HEK293 (cell line): ENCODE measurements around the gene AQP6.

Experiments
- CTCF ChIP-seq: fragments of 450-650 bp; formaldehyde crosslinking; IDR thresholded peaks from 2 replicates; pipeline ENCODE4 v1.5.1; 2016; ENCODE audit warnings: missing biosample characterization, missing genetic modification characterization
- ELK4 ChIP-seq: IDR thresholded peaks from 2 replicates; pipeline ENCODE4 v1.6.1; 2011; ENCODE audit warnings: mild to moderate bottlenecking, low read depth, low read length, borderline replicate concordance
- KLF16 ChIP-seq: fragments of 450-650 bp; formaldehyde crosslinking; IDR thresholded peaks from 2 replicates; pipeline ENCODE4 v1.5.1; 2017; ENCODE audit warnings: missing biosample characterization, missing genetic modification characterization
- PBX3 ChIP-seq: sonication (generic); formaldehyde crosslinking; IDR thresholded peaks from 2 replicates; pipeline ENCODE4 v1.8.1; 2022; ENCODE audit warnings: mild to moderate bottlenecking, moderate library complexity, missing genetic modification reagents
- PRDM10 ChIP-seq: fragments of 450-650 bp; formaldehyde crosslinking; IDR thresholded peaks from 2 replicates; pipeline ENCODE4 v1.5.1; 2016; ENCODE audit warnings: missing biosample characterization, missing genetic modification characterization
- PRDM4 ChIP-seq: fragments of 450-650 bp; formaldehyde crosslinking; IDR thresholded peaks from 2 replicates; pipeline ENCODE4 v1.5.1; 2017; ENCODE audit warnings: missing biosample characterization, missing genetic modification characterization
- ZNF10 ChIP-seq: fragments of 450-650 bp; formaldehyde crosslinking; IDR thresholded peaks from 2 replicates; pipeline ENCODE4 v1.5.1; 2017; ENCODE audit warnings: missing biosample characterization, missing genetic modification characterization
- ZNF175 ChIP-seq: fragments of 450-650 bp; formaldehyde crosslinking; IDR thresholded peaks from 2 replicates; pipeline ENCODE4 v1.5.1; 2016; ENCODE audit warnings: missing biosample characterization, missing genetic modification characterization
- ZNF416 ChIP-seq: fragments of 450-650 bp; formaldehyde crosslinking; IDR thresholded peaks from 2 replicates; pipeline ENCODE4 v1.5.1; 2016; ENCODE audit warnings: missing biosample characterization, missing genetic modification characterization
- ZNF704 ChIP-seq: fragments of 450-650 bp; formaldehyde crosslinking; IDR thresholded peaks from 2 replicates; pipeline ENCODE4 v1.5.1; 2016; ENCODE audit warnings: missing biosample characterization, missing genetic modification characterization
- ZNF76 ChIP-seq: fragments of 450-650 bp; formaldehyde crosslinking; IDR thresholded peaks from 2 replicates; pipeline ENCODE4; 2016; ENCODE audit warnings: low read depth, missing biosample characterization, missing genetic modification characterization, borderline replicate concordance

GRCh38 chr12:49929581-49929980, 43.2 kb upstream of the AQP6 start:
- TF ChIP-seq KLF16 (no peak), ZNF76 (tag by site-specific recombination) (no peak), ELK4 (no peak), CTCF (tag by site-specific recombination) (no peak), ZNF416 (tag by site-specific recombination) (no peak), PRDM4 (tag by site-specific recombination) (no peak), ZNF704 (tag by site-specific recombination) (no peak), PBX3 (CRISPR knock-in tag) (no peak), ZNF10 (tag by site-specific recombination) (no peak), PRDM10 (tag by site-specific recombination) (no peak), ZNF175 (no peak)
